ENCODE results near the gene CLEC2L. TPM values are rescaled to one million over a fixed set of nuclear protein-coding genes. Genes with fewer than 3 reads are reported as not detected.

CLEC2L gene
- total and polyA plus RNA-seq, 2 experiments from 2014 or later: not detected

GRCh38 chr7:139559364-139560105 lies 36.0 kb downstream of the CLEC2L start:
- H3K9me3 Mint-ChIP-seq: no peaks in the 10 kb centered on the region; the same call in 2 of the 3 replicates
- no peaks in the 10 kb centered on the region for H3K36me3 Mint-ChIP-seq (ENCODE audit: low read depth)
- H3K27me3 Mint-ChIP-seq (ENCODE audit: insufficient read depth, low read depth, poor library complexity): peaks cover 3% of the 10 kb centered on the region
- ATAC-seq: no peak
- Histone ChIP-seq H3F3A (replicated peaks; ENCODE audit: low read depth) (no peaks in the 10 kb centered on the region), H3K9me2 (ENCODE audit: insufficient read depth) (no peaks in the 10 kb centered on the region), H3K27me3 (ENCODE audit: insufficient read depth) (no peaks in the 10 kb centered on the region), H3K4me1 (ENCODE audit: insufficient read depth) (0 out of 2 replicates have a peak, but pooled peaks cover 3% of the 10 kb centered on the region), H3K4me2 (no peak overlapping the region), H2AFZ (no peak overlapping the region), H3K27ac (ENCODE audit: low read depth) (no peak overlapping the region), H4K20me1 (replicated peaks; ENCODE audit: insufficient read depth) (no peaks in the 10 kb centered on the region), H3K79me2 (replicated peaks; ENCODE audit: insufficient read depth) (no peaks in the 10 kb centered on the region), H3K36me3 (ENCODE audit: insufficient read depth) (no peaks in the 10 kb centered on the region), H3K4me3 (no peak overlapping the region)
- H3K27ac Mint-ChIP-seq: no peak overlapping the region
- no peak for DNase-seq (ENCODE audit: low spot score)
- H3K4me1 Mint-ChIP-seq: peaks cover 6% of the 10 kb centered on the region; the same call in 2 of the 3 replicates
- no peak overlapping the region for H3K4me3 Mint-ChIP-seq
- TF ChIP-seq EZH2 (IDR thresholded peaks at IDR 0.05; ENCODE audit: low read depth, unreplicated experiment) (no peak), REST (IDR thresholded peaks at IDR 0.05; ENCODE audit: unreplicated experiment) (no peak), STAT1 (IDR thresholded peaks at IDR 0.05; ENCODE audit: unreplicated experiment) (no peak), JUNB (IDR thresholded peaks at IDR 0.05; ENCODE audit: unreplicated experiment) (no peak), CTCF (conservative IDR thresholded peaks at IDR 0.05; ENCODE audit: low read depth in 2 of 2) (no peak), EZH2phosphoT487 (IDR thresholded peaks at IDR 0.05; ENCODE audit: unreplicated experiment) (no peak), POLR2AphosphoS5 (IDR thresholded peaks at IDR 0.05; ENCODE audit: low read depth) (no peak)

- no peaks in the 10 kb centered on the region for H4K20me1 ChIP-seq (replicated peaks; ENCODE audit: insufficient read depth)
- H3K27me3 ChIP-seq (ENCODE audit: insufficient read depth): no peaks in the 10 kb centered on the region
- H3K4me3 Mint-ChIP-seq: no peak overlapping the region
- H2AFZ ChIP-seq: no peak overlapping the region
- no peaks in the 10 kb centered on the region for H3K36me3 Mint-ChIP-seq (ENCODE audit: low read depth)
- H3K36me3 ChIP-seq (ENCODE audit: insufficient read depth): no peaks in the 10 kb centered on the region
- no peak for ATAC-seq
- H3K4me2 ChIP-seq: no peak overlapping the region
- no peak overlapping the region for H3K27ac ChIP-seq (ENCODE audit: low read depth)
- no peaks in the 10 kb centered on the region; the same call in 2 of the 3 replicates for H3K9me3 Mint-ChIP-seq
- no peaks in the 10 kb centered on the region for H3F3A ChIP-seq (replicated peaks; ENCODE audit: low read depth)
- peaks cover 3% of the 10 kb centered on the region for H3K27me3 Mint-ChIP-seq (ENCODE audit: insufficient read depth, low read depth, poor library complexity)
- 0 out of 2 replicates have a peak, but pooled peaks cover 3% of the 10 kb centered on the region for H3K4me1 ChIP-seq (ENCODE audit: insufficient read depth)
- H3K27ac Mint-ChIP-seq: no peak overlapping the region
- no peak overlapping the region for H3K4me3 ChIP-seq
- peaks cover 6% of the 10 kb centered on the region; the same call in 2 of the 3 replicates for H3K4me1 Mint-ChIP-seq
- no peaks in the 10 kb centered on the region for H3K9me2 ChIP-seq (ENCODE audit: insufficient read depth)
- no peaks in the 10 kb centered on the region for H3K79me2 ChIP-seq (replicated peaks; ENCODE audit: insufficient read depth)
- no peak for DNase-seq (ENCODE audit: low spot score)
- no peak for TF ChIP-seq ZNF462 (CRISPR knock-in tag; IDR thresholded peaks at IDR 0.05)
Measured at GRCh38 chr7:139560199-139560598, 36.7 kb downstream of the CLEC2L start.

Data from GM23338 (cell line).